Adrenal gland (tissue), 12 donors: ENCODE results near the gene GTSF1L. TPM values are rescaled to one million over a fixed set of nuclear protein-coding genes. Genes with fewer than 3 reads are reported as not detected.

Experiments used
- DNase-seq, 7 donors: peaks; one replicate each; pipeline ENCODE4 v3.0.0-alpha.2; 2019 to 2020
- H3K27ac ChIP-seq, 5 donors: fragments of 200-600 bp; sonication (generic) in 4 of 5; 1 replicate in 3 of 5; 2 replicates in 2 of 5; pipeline versions ENCODE4 v1.5.1 to v1.8.0; 2016 to 2020; ENCODE audit warnings: mild to moderate bottlenecking in 1 of 5
- H3K27me3 ChIP-seq: fragments of 200-600 bp; 2 replicates; pipeline ENCODE4 v1.8.0; 2021
- H3K36me3 ChIP-seq, 2 donors: fragments of 200-600 bp; replicated peaks in 1 of 2; 1 replicate in 1 of 2; 2 replicates in 1 of 2; pipeline versions ENCODE4 v1.5.1 to v1.8.0; 2018 to 2022
- H3K4me1 ChIP-seq, 2 donors: fragments of 200-600 bp; replicated peaks in 1 of 2; 1 replicate in 1 of 2; 2 replicates in 1 of 2; pipeline versions ENCODE4 v1.5.1 to v1.8.0; 2018 to 2021
- H3K4me3 ChIP-seq, 4 donors: fragments of 200-600 bp; sonication (generic) in 3 of 4; one replicate each; pipeline ENCODE4 v1.5.1; 2016 to 2018
- H3K9me3 ChIP-seq, 3 donors: fragments of 200-600 bp; sonication (generic) in 1 of 3; replicated peaks in 1 of 3; 1 replicate in 2 of 3; 2 replicates in 1 of 3; pipeline versions ENCODE4 v1.5.1 to v1.8.0; 2016 to 2021
- CTCF ChIP-seq, 6 experiments: fragments of 450-650 bp in 4 of 6; fragments of 200-600 bp in 2 of 6; sonication (generic) in 1 of 6; IDR thresholded peaks; 1 replicate in 5 of 6; 2 replicates in 1 of 6; pipeline versions ENCODE4 v1.5.1 to v1.8.0; 2016 to 2021; ENCODE audit warnings: antibody characterized with exemption in 6 of 6, mild to moderate bottlenecking in 2 of 6, moderate library complexity in 1 of 6
- POLR2A ChIP-seq, 2 donors: fragments of 450-650 bp; IDR thresholded peaks; one replicate each; pipeline ENCODE4 v1.6.1; 2017; ENCODE audit warnings: antibody characterized with exemption in 2 of 2, mild to moderate bottlenecking in 2 of 2, moderate library complexity in 1 of 2
- WGBS, 4 donors: extraction: QIAGEN DNeasy Blood & Tissue Kit in 2 of 4; methylation state at CpG; one replicate each; pipeline versions ENCODE4 v1.1.5 to v1.1.7; 2013 to 2017; 5-methylcytosine and 5-hydroxymethylcytosine counted together
- intact Hi-C, 2 donors: fragments of 100-400 bp; cut with DNase I; formaldehyde crosslinking; loops; one replicate each; pipeline versions ENCODE4 v1.14.1 to v1.15.0; 2022 to 2023
- polyA plus RNA-seq, 3 donors: library from polyadenylated mRNA; stranded (reverse); fragments of 200-250 nt in 2 of 3; fragments of 350-450 nt in 1 of 3; fragmentation: Illumina TruSeq in 1 of 3; extraction: RNeasy Lipid Tissue Mini Kit (QIAGEN cat#74804) in 1 of 3; gene quantifications; one replicate each; pipeline ENCODE4 v1.2.3, GENCODE V29; 2013 to 2014
- total RNA-seq, 9 donors: library from RNA; depleted of rRNA in 4 of 9; stranded (reverse); fragments of >200 nt in 4 of 9; fragments of 120-200 nt in 1 of 9; fragmentation: NEBNext Ultra II Directional in 1 of 9; extraction: Animal tissue kit (Norgen Biotek cat#: 25700) in 1 of 9; gene quantifications; one replicate each; pipeline versions ENCODE4 v1.1.0 to v1.2.4, GENCODE V29; 2013 to 2023
- donor health status: healthy with polysubstance abuse.
- donor health status: Bipolar disorder and iron deficiency.
- donor health status: DM: yes; HTN: yes; CAD: no.
- donor health status: DM: no; HTN: no; CAD: no.
- donor health status: DM: no; HTN: no; CAD: no.
- donor health status: DM: yes; HTN: yes; CAD: no.

GTSF1L gene
- total and polyA plus RNA-seq, 12 donors, result not detected

- Histone ChIP-seq H3K4me3 (no peak overlapping the region), H3K27ac (no peak overlapping the region), H3K27me3 (no peaks in the 10 kb centered on the region), H3K9me3 (no peaks in the 10 kb centered on the region), H3K36me3 (no peaks in the 10 kb centered on the region), H3K4me1 (no peaks in the 10 kb centered on the region)
- TF ChIP-seq POLR2A (IDR thresholded peaks at IDR 0.05), result no peak
- TF ChIP-seq CTCF (IDR thresholded peaks at IDR 0.05), result no peak
- 94 to 97% (median 96%) methylated on average over 8 of the region's 8 CpGs for WGBS, 4 donors
- intact Hi-C loops, result loop anchor here in 1 of 2 donors (10.0 kb wide), 1 partner anchor 161 kb away; no protein-coding TSS in a partner anchor
- no peak for DNase-seq
Measured at GRCh38 chr20:43695571-43695970, 31.2 kb downstream of the GTSF1L start.

- no peaks in the 10 kb centered on the region for H3K27me3 ChIP-seq
- no peak for DNase-seq
- TF ChIP-seq CTCF (IDR thresholded peaks at IDR 0.05) (no peak), POLR2A (IDR thresholded peaks at IDR 0.05) (no peak)
- no peak overlapping the region for H3K4me3 ChIP-seq
- no peaks in the 10 kb centered on the region for H3K9me3 ChIP-seq
- WGBS, 4 donors, result 96 to 100% (median 98%) methylated on average over 3 of the region's 3 CpGs
- intact Hi-C loops, result loop anchor here (5.0 to 10.0 kb wide), 3 partner anchors 157 to 242 kb away; no protein-coding TSS in a partner anchor
- no peak overlapping the region for H3K27ac ChIP-seq
- H3K36me3 ChIP-seq, result no peaks in the 10 kb centered on the region
- no peaks in the 10 kb centered on the region for H3K4me1 ChIP-seq
Measured at GRCh38 chr20:43694763-43695162, 32.0 kb downstream of the GTSF1L start.

- Histone ChIP-seq H3K36me3 (no peaks in the 10 kb centered on the region), H3K27me3 (no peaks in the 10 kb centered on the region), H3K9me3 (no peaks in the 10 kb centered on the region), H3K27ac (no peak overlapping the region), H3K4me1 (no peaks in the 10 kb centered on the region), H3K4me3 (no peak overlapping the region)
- TF ChIP-seq CTCF (IDR thresholded peaks at IDR 0.05) (peak; percentile 30 to 52 (median 42)), POLR2A (IDR thresholded peaks at IDR 0.05) (no peak)
- intact Hi-C loops, result loop anchor here (5.0 to 10.0 kb wide), 3 partner anchors 155 to 240 kb away; no protein-coding TSS in a partner anchor
- 79 to 84% (median 80%) methylated on average over 3 to 5 of the region's 5 CpGs for WGBS, 4 donors
- DNase-seq, result peak; percentile 35 to 70 (median 54)
Measured at GRCh38 chr20:43691928-43692524, 34.8 kb downstream of the GTSF1L start.

- DNase-seq, result peak in 6 of 7 donors; percentile 23 to 71 (median 44)
- Histone ChIP-seq H3K4me3 (no peak overlapping the region), H3K9me3 (no peaks in the 10 kb centered on the region), H3K27ac (no peak overlapping the region), H3K4me1 (no peaks in the 10 kb centered on the region), H3K36me3 (no peaks in the 10 kb centered on the region), H3K27me3 (no peaks in the 10 kb centered on the region)
- WGBS, 4 donors, result 69 to 72% (median 71%) methylated on average over 9 of the region's 9 CpGs
- intact Hi-C loops, result loop anchor here (5.0 to 10.0 kb wide), 3 partner anchors 154 to 239 kb away; no protein-coding TSS in a partner anchor
- TF ChIP-seq CTCF (IDR thresholded peaks at IDR 0.05), result no peak
- TF ChIP-seq POLR2A (IDR thresholded peaks at IDR 0.05), result no peak
Measured at GRCh38 chr20:43690943-43691598, 35.7 kb downstream of the GTSF1L start.
